A673 (cell line): ENCODE measurements around the gene STAMBPL1. TPM values are rescaled to one million over a fixed set of nuclear protein-coding genes. Genes with fewer than 3 reads are reported as not detected.
A peak's percentile ranks its signal among the peaks of the same experiment; 100 is the strongest.

Source experiments
- BruUV-seq: library from RNA; stranded (reverse); fragments of 400-500 nt; replicated peaks from 2 replicates; lab custom pipeline; 2021; lab: Mats Ljungman, UMichigan
- CTCF ChIA-PET: fragments of 300-600 bp; sonication (Branson Sonifier 250); formaldehyde crosslinking; loops from one replicate; lab custom pipeline; 2022; ENCODE audit warnings: antibody characterized with exemption; lab: Charles Lee
- POLR2A ChIA-PET: fragments of 300-600 bp; sonication (Branson Sonifier 250); formaldehyde crosslinking; loops from one replicate; lab custom pipeline; 2022; ENCODE audit warnings: antibody characterized with exemption; ENCODE audit not compliant: low non-redundant PET; lab: Charles Lee
- DNase-seq: peaks from one replicate; pipeline ENCODE4 v3.0.0-alpha.2; 2015; ENCODE audit warnings: low spot score
- H3K27ac ChIP-seq: fragments of 200-600 bp; sonication (generic); 2 replicates; pipeline ENCODE4 v1.5.1; 2016; ENCODE audit warnings: mixed run types, low read depth, mild to moderate bottlenecking, mixed read lengths, antibody characterized with exemption, low read length; ENCODE audit not compliant: poor library complexity, severe bottlenecking
- H3K27me3 ChIP-seq: fragments of 200-600 bp; sonication (generic); replicated peaks from 2 replicates; pipeline ENCODE4 v1.6.1; 2017; ENCODE audit warnings: mixed run types, low read depth, mild to moderate bottlenecking, mixed read lengths, antibody characterized with exemption, low read length; ENCODE audit not compliant: insufficient read depth, poor library complexity
- H3K36me3 ChIP-seq: fragments of 200-600 bp; sonication (generic); 2 replicates; pipeline ENCODE4 v1.6.1; 2016; ENCODE audit warnings: mixed run types, mild to moderate bottlenecking, mixed read lengths, antibody characterized with exemption, low read length; ENCODE audit not compliant: insufficient read depth, poor library complexity, severe bottlenecking
- H3K4me1 ChIP-seq: fragments of 200-600 bp; sonication (generic); 2 replicates; pipeline ENCODE4 v1.6.1; 2017; ENCODE audit warnings: mixed run types, mild to moderate bottlenecking, mixed read lengths, antibody characterized with exemption, low read length; ENCODE audit not compliant: insufficient read depth, poor library complexity, severe bottlenecking
- H3K4me3 ChIP-seq: fragments of 200-600 bp; sonication (generic); 2 replicates; pipeline ENCODE4 v1.5.1; 2016; ENCODE audit warnings: low read depth, mixed run types, mild to moderate bottlenecking, mixed read lengths, low read length; ENCODE audit not compliant: poor library complexity, severe bottlenecking
- H3K9me3 ChIP-seq: fragments of 200-600 bp; sonication (generic); 2 replicates; pipeline ENCODE4 v1.6.1; 2016; ENCODE audit warnings: mixed run types, low read depth, mild to moderate bottlenecking, mixed read lengths, antibody characterized with exemption, low read length; ENCODE audit not compliant: poor library complexity, severe bottlenecking
- CTCF ChIP-seq: fragments of 300-800, 200-600 bp; sonication (generic); conservative IDR thresholded peaks from 2 replicates; pipeline ENCODE4 v1.5.1; 2017; ENCODE audit warnings: low read depth, mild to moderate bottlenecking, antibody characterized with exemption, low read length, moderate library complexity, mixed read lengths
- EZH2 ChIP-seq: fragments of 200-600 bp; sonication (generic); IDR thresholded peaks from 2 replicates; pipeline ENCODE4 v1.6.1; 2017; ENCODE audit warnings: borderline replicate concordance, low read depth, mild to moderate bottlenecking, mixed read lengths, antibody characterized with exemption, low read length; ENCODE audit not compliant: poor library complexity, severe bottlenecking
- intact Hi-C: fragments of 100-400 bp; cut with micrococcal nuclease; formaldehyde crosslinking; loops from one replicate; pipeline ENCODE4 v1.10.0; 2022; ENCODE audit not compliant: unreplicated experiment
- total RNA-seq: library from RNA; stranded (reverse); gene quantifications from 2 replicates; pipeline ENCODE4 v1.2.3, GENCODE V29; 2021

STAMBPL1 gene
- total RNA-seq, 1 experiment from 2014 or later, result 71.8 TPM

GRCh38 chr10:88946200-88946599 lies 66.2 kb downstream of the STAMBPL1 start:
- BruUV-seq, result no TSS peak
- DNase-seq, result no peak
- Histone ChIP-seq H3K4me1 (peaks cover 23% of the 10 kb centered on the region), H3K4me3 (no peak overlapping the region), H3K27ac (no peak overlapping the region), H3K9me3 (no peaks in the 10 kb centered on the region), H3K27me3 (no peaks in the 10 kb centered on the region), H3K36me3 (peaks cover 9% of the 10 kb centered on the region)
- TF ChIP-seq EZH2, result no peak
- ChIA-PET POLR2A (no interaction called here), CTCF (interaction anchor here (0.9 kb wide), 1 partner anchor 41 kb away, joined by 3 read pairs; no protein-coding TSS in a partner anchor)
- intact Hi-C loops, result no loop called here

GRCh38 chr10:88946965-88947590 lies 67.0 kb downstream of the STAMBPL1 start:
- BruUV-seq, result no TSS peak
- no peak for DNase-seq
- POLR2A ChIA-PET, result no interaction called here

GRCh38 chr10:88949051-88949450 lies 69.0 kb downstream of the STAMBPL1 start:
- intact Hi-C loops, result no loop called here
- peaks cover 50% of the 10 kb centered on the region for H3K4me1 ChIP-seq
- CTCF ChIA-PET, result no interaction called here
- H3K27me3 ChIP-seq, result no peaks in the 10 kb centered on the region
- POLR2A ChIA-PET, result no interaction called here
- no peak for DNase-seq
- H3K36me3 ChIP-seq, result no peaks in the 10 kb centered on the region
- no TSS peak for BruUV-seq
- no peaks in the 10 kb centered on the region for H3K9me3 ChIP-seq
- H3K4me3 ChIP-seq, result no peak overlapping the region
- peak overlapping the region; percentile 99 for H3K27ac ChIP-seq
- no peak for TF ChIP-seq CTCF

More at GRCh38 chr10:88946965-88947590, 67.0 kb downstream of the STAMBPL1 start:
- H3K4me1 ChIP-seq, result peaks cover 30% of the 10 kb centered on the region
- H3K9me3 ChIP-seq, result no peaks in the 10 kb centered on the region
- TF ChIP-seq CTCF, result no peak
- no peak for TF ChIP-seq EZH2
- peaks cover 3% of the 10 kb centered on the region for H3K36me3 ChIP-seq
- H3K27ac ChIP-seq, result no peak overlapping the region
- intact Hi-C loops, result no loop called here
- CTCF ChIA-PET, result no interaction called here
- H3K27me3 ChIP-seq, result no peaks in the 10 kb centered on the region
- no peak overlapping the region for H3K4me3 ChIP-seq
